HepG2 (cell line): ENCODE results near the gene KCTD16. TPM values are rescaled to one million over a fixed set of nuclear protein-coding genes. Genes with fewer than 3 reads are reported as not detected.

Source experiments
- ATAC-seq: fragments of 200-7000 bp; cut with Tn5 transposase; 3 replicates; pipeline ENCODE4 v1.9.1; 2020; ENCODE audit warnings: mild to moderate bottlenecking, moderate library complexity
- BruUV-seq: library from RNA; stranded (reverse); fragments of 400-500 nt; replicated peaks from 2 replicates; lab custom pipeline; 2021; lab: Mats Ljungman, UMichigan
- CTCF ChIA-PET: fragments of 300-600 bp; formaldehyde crosslinking; extraction: SDS; loops from one replicate; lab custom pipeline; 2021; ENCODE audit warnings: low total read pairs, inconsistent platforms, low intra/inter-chr PET ratio; lab: Yijun Ruan, JAX
- POLR2A ChIA-PET: fragments of 350-600 bp; sonication (Branson Sonifier 250); formaldehyde crosslinking; loops from one replicate; lab custom pipeline; 2020; ENCODE audit warnings: antibody characterized with exemption, inconsistent platforms; lab: Yijun Ruan, JAX
- DNase-seq: peaks from one replicate; pipeline ENCODE4 v3.0.0-alpha.2; 2015; ENCODE audit warnings: low spot score
- FAIRE-seq: peaks from 3 replicates; lab custom pipeline; 2011; peaks lifted over from hg19 to GRCh38; lab: Jason Lieb, UNC
- H2AFZ ChIP-seq: one replicate; pipeline ENCODE4 v1.6.1; 2011; ENCODE audit warnings: low read length, inconsistent platforms
- H3K27ac ChIP-seq: fragments of 300-600 bp; 3 replicates; pipeline ENCODE4 v1.8.0; 2011; ENCODE audit warnings: mixed run types, mild to moderate bottlenecking, mixed read lengths, low read length, inconsistent platforms; ENCODE audit not compliant: insufficient read depth; ENCODE audit errors: extremely low read length
- H3K27me3 ChIP-seq, 2 experiments: fragments of 200-600 bp in 1 of 2; 2 replicates in 1 of 2; 3 replicates in 1 of 2; pipeline versions ENCODE4 v1.6.0 to v1.8.0; 2011; ENCODE audit warnings: low read length in 2 of 2, mild to moderate bottlenecking in 2 of 2, moderate library complexity in 2 of 2, inconsistent platforms in 1 of 2; ENCODE audit not compliant: insufficient read depth in 2 of 2, control insufficient read depth in 1 of 2
- H3K36me3 ChIP-seq, 2 experiments: fragments of 200-600 bp in 1 of 2; replicated peaks in 1 of 2; 2 replicates in 1 of 2; 3 replicates in 1 of 2; pipeline versions ENCODE4 v1.5.1 to v1.8.0; 2011; ENCODE audit warnings: low read length in 2 of 2, inconsistent platforms in 1 of 2; ENCODE audit not compliant: insufficient read depth in 2 of 2, control insufficient read depth in 1 of 2
- H3K4me1 ChIP-seq: 2 replicates; pipeline ENCODE4 v1.5.1; 2012; ENCODE audit warnings: low read length, inconsistent platforms; ENCODE audit not compliant: insufficient read depth
- H3K4me2 ChIP-seq: 2 replicates; pipeline ENCODE4 v1.6.0; 2011; ENCODE audit warnings: low read depth, low read length, inconsistent platforms
- H3K4me3 ChIP-seq, 3 experiments: fragments of 200-600 bp in 1 of 3; sonication (generic), shearing (Covaris generic) in 1 of 3; replicated peaks in 1 of 3; 2 replicates each; pipeline ENCODE4 v1.5.1; 2011 to 2016; ENCODE audit warnings: low read length in 3 of 3, inconsistent platforms in 2 of 3, low read depth in 2 of 3, mild to moderate bottlenecking in 2 of 3, control low read depth in 1 of 3, mixed read lengths in 1 of 3; ENCODE audit not compliant: insufficient read depth in 1 of 3
- H3K79me2 ChIP-seq: one replicate; pipeline ENCODE4 v1.6.1; 2011; ENCODE audit warnings: low read length, inconsistent platforms; ENCODE audit not compliant: insufficient read depth
- H3K9ac ChIP-seq: 2 replicates; pipeline ENCODE4 v1.6.0; 2011; ENCODE audit warnings: mild to moderate bottlenecking, low read depth, low read length, inconsistent platforms; ENCODE audit not compliant: insufficient read depth
- H3K9me3 ChIP-seq: 2 replicates; pipeline ENCODE4 v1.5.1; 2012; ENCODE audit warnings: mild to moderate bottlenecking, low read length
- H4K20me1 ChIP-seq: 2 replicates; pipeline ENCODE4 v1.6.0; 2011; ENCODE audit warnings: inconsistent platforms, mild to moderate bottlenecking, low read length, moderate library complexity; ENCODE audit not compliant: insufficient read depth
- DR1 ChIP-seq: sonication (generic); formaldehyde crosslinking; IDR thresholded peaks from 2 replicates; pipeline ENCODE4 v1.8.0; 2021; ENCODE audit warnings: mild to moderate bottlenecking, missing genetic modification reagents, inconsistent platforms
- PHF20 ChIP-seq: sonication (generic); formaldehyde crosslinking; IDR thresholded peaks from 2 replicates; pipeline ENCODE4 v1.5.0; 2020; ENCODE audit warnings: mild to moderate bottlenecking, missing genetic modification reagents
- SP5 ChIP-seq: IDR thresholded peaks from 2 replicates; pipeline ENCODE4 v1.6.1; 2016; ENCODE audit warnings: low read depth, borderline replicate concordance
- SSRP1 ChIP-seq: IDR thresholded peaks from 2 replicates; pipeline ENCODE4 v1.6.1; 2016; ENCODE audit warnings: control low read depth
- TBX3 ChIP-seq: fragments of 450-650 bp; IDR thresholded peaks from 2 replicates; pipeline ENCODE4 v1.6.1; 2017; ENCODE audit warnings: antibody characterized with exemption, mild to moderate bottlenecking, inconsistent platforms, borderline replicate concordance
- ZBTB1 ChIP-seq: sonication (generic); formaldehyde crosslinking; IDR thresholded peaks from 2 replicates; pipeline ENCODE4 v1.4.0; 2020; ENCODE audit warnings: missing genetic modification reagents, borderline replicate concordance
- ZFP90 ChIP-seq: sonication (generic); formaldehyde crosslinking; IDR thresholded peaks from 2 replicates; pipeline ENCODE4 v1.8.0; 2022; ENCODE audit warnings: missing genetic modification reagents, mild to moderate bottlenecking, inconsistent platforms, borderline replicate concordance
- ZMYM4 ChIP-seq: sonication (generic); formaldehyde crosslinking; IDR thresholded peaks from 2 replicates; pipeline ENCODE4 v1.8.1; 2023; ENCODE audit warnings: mild to moderate bottlenecking, missing genetic modification reagents
- ZNF205 ChIP-seq: IDR thresholded peaks from 2 replicates; pipeline ENCODE4 v1.6.1; 2018; ENCODE audit warnings: missing biosample characterization, missing genetic modification reagents
- ZNF33B ChIP-seq: sonication (generic); formaldehyde crosslinking; IDR thresholded peaks from 2 replicates; pipeline ENCODE4 v1.5.1; 2020; ENCODE audit warnings: mild to moderate bottlenecking, missing genetic modification reagents
- ZNF484 ChIP-seq: sonication (generic); formaldehyde crosslinking; IDR thresholded peaks from 2 replicates; pipeline ENCODE4 v1.5.1; 2020; ENCODE audit warnings: mild to moderate bottlenecking, low read depth, missing genetic modification reagents, borderline replicate concordance
- ZNF549 ChIP-seq: sonication (generic); formaldehyde crosslinking; IDR thresholded peaks from 2 replicates; pipeline ENCODE4 v1.5.0; 2020; ENCODE audit warnings: missing genetic modification reagents
- ZSCAN30 ChIP-seq: sonication (generic); formaldehyde crosslinking; IDR thresholded peaks from 2 replicates; pipeline ENCODE4 v1.5.0; 2020; ENCODE audit warnings: mild to moderate bottlenecking, missing genetic modification reagents
- WGBS: methylation state at CpG from one replicate; pipeline ENCODE4 v1.1.6; 2017; ENCODE audit warnings: low lambda C conversion rate; 5-methylcytosine and 5-hydroxymethylcytosine counted together
- in situ Hi-C: cut with HindIII; loops from 2 replicates; pipeline ENCODE4 v1.10.0; 2017; ENCODE audit warnings: low pct_unique_long_range_greater_than_20kb; ENCODE audit not compliant: extremely low pct_ligation_motif_present
- intact Hi-C: fragments of 100-400 bp; cut with micrococcal nuclease; formaldehyde crosslinking; loops from one replicate; pipeline ENCODE4 v1.10.0; 2022; ENCODE audit not compliant: unreplicated experiment
- polyA plus RNA-seq, 8 experiments: library from polyadenylated mRNA; depleted of rRNA in 3 of 8; stranded (reverse) in 7 of 8; unstranded in 1 of 8; fragments of >200 nt; fragmentation: Illumina TruSeq in 4 of 8; extraction: Trizol in 4 of 8; gene quantifications; 2 replicates each; pipeline versions ENCODE4 v1.2.1 to v1.2.3, GENCODE V29; 2011 to 2016; ENCODE audit warnings: low read depth in 4 of 8, missing spikeins in 1 of 8, mixed read lengths in 1 of 8; ENCODE audit not compliant: insufficient read depth in 1 of 8
- total RNA-seq, 5 experiments: library from RNA; depleted of rRNA; stranded (reverse); fragments of >200 nt; fragmentation: Illumina TruSeq; extraction: Trizol; gene quantifications; 2 replicates each; pipeline ENCODE4 v1.2.3, GENCODE V29; 2016; ENCODE audit warnings: low read depth in 1 of 5
- TF ChIP-seq, protein P1 (sequence below): sonication (generic); formaldehyde crosslinking; IDR thresholded peaks from 2 replicates; pipeline ENCODE4 v1.5.1; 2020; ENCODE audit warnings: mild to moderate bottlenecking, missing genetic modification reagents, moderate library complexity
- TF ChIP-seq, protein P2 (sequence below): sonication (generic); formaldehyde crosslinking; IDR thresholded peaks from 2 replicates; pipeline ENCODE4 v1.5.0; 2020; ENCODE audit warnings: missing genetic modification reagents
- TF ChIP-seq, protein P3 (sequence below): sonication (generic); formaldehyde crosslinking; IDR thresholded peaks from 2 replicates; pipeline ENCODE4 v1.4.0; 2020; ENCODE audit warnings: mild to moderate bottlenecking, missing genetic modification reagents
- TF ChIP-seq, protein P4 (sequence below): IDR thresholded peaks from 2 replicates; pipeline ENCODE4 v1.6.1; 2016; ENCODE audit warnings: low read depth, control low read depth
- TF ChIP-seq, protein P5 (sequence below): sonication (generic); formaldehyde crosslinking; IDR thresholded peaks from 2 replicates; pipeline ENCODE4 v1.4.0; 2020; ENCODE audit warnings: missing genetic modification reagents, low read depth, mild to moderate bottlenecking, borderline replicate concordance

KCTD16 gene
- total and polyA plus RNA-seq, 2 of the 13 experiments (the other 11 are each of a cell fraction or from before 2014, with no cell fraction given), result 0.02 to 0.09 TPM

DNA sequence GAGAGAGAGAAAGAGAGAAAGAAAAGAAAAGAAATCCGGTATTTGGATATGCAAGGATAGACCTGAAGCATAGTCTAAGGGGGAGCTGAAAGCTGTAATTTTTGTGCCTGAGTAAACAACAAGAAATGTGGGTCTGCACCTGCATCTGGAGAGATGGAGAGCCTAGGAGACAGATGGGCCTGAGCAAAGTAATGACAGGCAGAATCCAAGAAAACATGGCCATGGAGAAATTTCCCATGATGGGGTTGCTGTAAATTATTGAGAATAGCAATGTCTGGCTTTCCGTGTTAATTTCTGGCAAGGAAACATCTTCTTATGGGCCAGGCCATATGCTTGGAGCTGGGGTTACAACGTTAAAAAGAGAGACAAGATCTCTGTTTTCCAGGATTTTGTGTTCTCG is 40.4 kb upstream of the KCTD16 start:
- Histone ChIP-seq H3K4me3 (no peak overlapping the region), H2AFZ (no peak overlapping the region), H3K36me3 (no peaks in the 10 kb centered on the region), H3K27ac (no peak overlapping the region), H3K27me3 (no peaks in the 10 kb centered on the region), H3K9ac (no peak overlapping the region), H3K4me1 (no peaks in the 10 kb centered on the region), H3K4me2 (no peak overlapping the region), H4K20me1 (no peaks in the 10 kb centered on the region), H3K79me2 (no peaks in the 10 kb centered on the region), H3K9me3 (no peaks in the 10 kb centered on the region)
- 22% methylated on average over 4 of the region's 4 CpGs for WGBS
- DNase-seq (no peak), ATAC-seq (no peak), FAIRE-seq (no peak)
- intact Hi-C loops (no loop called here), in situ Hi-C loops (no loop called here)
- ChIA-PET CTCF (no interaction called here), POLR2A (no interaction called here)
- TF ChIP-seq ZFP90 (CRISPR knock-in tag) (no peak), ZSCAN30 (CRISPR knock-in tag) (no peak), ZBTB1 (CRISPR knock-in tag) (no peak), SP5 (CRISPR knock-in tag) (no peak), ZNF33B (no peak), ZNF484 (CRISPR knock-in tag) (no peak), ZNF205 (no peak), SSRP1 (CRISPR knock-in tag) (no peak), ZMYM4 (CRISPR knock-in tag) (no peak), TBX3 (no peak), DR1 (CRISPR knock-in tag) (no peak), ZNF549 (no peak), PHF20 (CRISPR knock-in tag) (no peak)
- TF ChIP-seq, protein P1, sequence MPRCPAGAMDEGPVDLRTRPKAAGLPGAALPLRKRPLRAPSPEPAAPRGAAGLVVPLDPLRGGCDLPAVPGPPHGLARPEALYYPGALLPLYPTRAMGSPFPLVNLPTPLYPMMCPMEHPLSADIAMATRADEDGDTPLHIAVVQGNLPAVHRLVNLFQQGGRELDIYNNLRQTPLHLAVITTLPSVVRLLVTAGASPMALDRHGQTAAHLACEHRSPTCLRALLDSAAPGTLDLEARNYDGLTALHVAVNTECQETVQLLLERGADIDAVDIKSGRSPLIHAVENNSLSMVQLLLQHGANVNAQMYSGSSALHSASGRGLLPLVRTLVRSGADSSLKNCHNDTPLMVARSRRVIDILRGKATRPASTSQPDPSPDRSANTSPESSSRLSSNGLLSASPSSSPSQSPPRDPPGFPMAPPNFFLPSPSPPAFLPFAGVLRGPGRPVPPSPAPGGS (CRISPR knock-in tag), result no peak
- TF ChIP-seq, protein P2, sequence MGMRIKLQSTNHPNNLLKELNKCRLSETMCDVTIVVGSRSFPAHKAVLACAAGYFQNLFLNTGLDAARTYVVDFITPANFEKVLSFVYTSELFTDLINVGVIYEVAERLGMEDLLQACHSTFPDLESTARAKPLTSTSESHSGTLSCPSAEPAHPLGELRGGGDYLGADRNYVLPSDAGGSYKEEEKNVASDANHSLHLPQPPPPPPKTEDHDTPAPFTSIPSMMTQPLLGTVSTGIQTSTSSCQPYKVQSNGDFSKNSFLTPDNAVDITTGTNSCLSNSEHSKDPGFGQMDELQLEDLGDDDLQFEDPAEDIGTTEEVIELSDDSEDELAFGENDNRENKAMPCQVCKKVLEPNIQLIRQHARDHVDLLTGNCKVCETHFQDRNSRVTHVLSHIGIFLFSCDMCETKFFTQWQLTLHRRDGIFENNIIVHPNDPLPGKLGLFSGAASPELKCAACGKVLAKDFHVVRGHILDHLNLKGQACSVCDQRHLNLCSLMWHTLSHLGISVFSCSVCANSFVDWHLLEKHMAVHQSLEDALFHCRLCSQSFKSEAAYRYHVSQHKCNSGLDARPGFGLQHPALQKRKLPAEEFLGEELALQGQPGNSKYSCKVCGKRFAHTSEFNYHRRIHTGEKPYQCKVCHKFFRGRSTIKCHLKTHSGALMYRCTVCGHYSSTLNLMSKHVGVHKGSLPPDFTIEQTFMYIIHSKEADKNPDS (CRISPR knock-in tag), result no peak
- TF ChIP-seq, protein P3, sequence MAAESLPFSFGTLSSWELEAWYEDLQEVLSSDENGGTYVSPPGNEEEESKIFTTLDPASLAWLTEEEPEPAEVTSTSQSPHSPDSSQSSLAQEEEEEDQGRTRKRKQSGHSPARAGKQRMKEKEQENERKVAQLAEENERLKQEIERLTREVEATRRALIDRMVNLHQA, result no peak
- TF ChIP-seq, protein P4, sequence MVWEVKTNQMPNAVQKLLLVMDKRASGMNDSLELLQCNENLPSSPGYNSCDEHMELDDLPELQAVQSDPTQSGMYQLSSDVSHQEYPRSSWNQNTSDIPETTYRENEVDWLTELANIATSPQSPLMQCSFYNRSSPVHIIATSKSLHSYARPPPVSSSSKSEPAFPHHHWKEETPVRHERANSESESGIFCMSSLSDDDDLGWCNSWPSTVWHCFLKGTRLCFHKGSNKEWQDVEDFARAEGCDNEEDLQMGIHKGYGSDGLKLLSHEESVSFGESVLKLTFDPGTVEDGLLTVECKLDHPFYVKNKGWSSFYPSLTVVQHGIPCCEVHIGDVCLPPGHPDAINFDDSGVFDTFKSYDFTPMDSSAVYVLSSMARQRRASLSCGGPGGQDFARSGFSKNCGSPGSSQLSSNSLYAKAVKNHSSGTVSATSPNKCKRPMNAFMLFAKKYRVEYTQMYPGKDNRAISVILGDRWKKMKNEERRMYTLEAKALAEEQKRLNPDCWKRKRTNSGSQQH (CRISPR knock-in tag), result no peak
- TF ChIP-seq, protein P5, sequence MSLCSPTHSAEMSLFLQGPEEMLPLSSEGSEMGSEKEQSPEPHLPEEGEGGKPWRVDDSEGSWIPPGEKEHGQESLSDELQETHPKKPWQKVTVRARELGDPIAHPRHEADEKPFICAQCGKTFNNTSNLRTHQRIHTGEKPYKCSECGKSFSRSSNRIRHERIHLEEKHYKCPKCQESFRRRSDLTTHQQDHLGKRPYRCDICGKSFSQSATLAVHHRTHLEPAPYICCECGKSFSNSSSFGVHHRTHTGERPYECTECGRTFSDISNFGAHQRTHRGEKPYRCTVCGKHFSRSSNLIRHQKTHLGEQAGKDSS (CRISPR knock-in tag), result no peak
- no TSS peak for BruUV-seq
